ENCODE measurements around the gene C11orf24. TPM values are rescaled to one million over a fixed set of nuclear protein-coding genes. Genes with fewer than 3 reads are reported as not detected.

Gene C11orf24
- polyA plus RNA-seq, 3 donors: 9.5 to 21.8 (median 12.6) TPM

DNA sequence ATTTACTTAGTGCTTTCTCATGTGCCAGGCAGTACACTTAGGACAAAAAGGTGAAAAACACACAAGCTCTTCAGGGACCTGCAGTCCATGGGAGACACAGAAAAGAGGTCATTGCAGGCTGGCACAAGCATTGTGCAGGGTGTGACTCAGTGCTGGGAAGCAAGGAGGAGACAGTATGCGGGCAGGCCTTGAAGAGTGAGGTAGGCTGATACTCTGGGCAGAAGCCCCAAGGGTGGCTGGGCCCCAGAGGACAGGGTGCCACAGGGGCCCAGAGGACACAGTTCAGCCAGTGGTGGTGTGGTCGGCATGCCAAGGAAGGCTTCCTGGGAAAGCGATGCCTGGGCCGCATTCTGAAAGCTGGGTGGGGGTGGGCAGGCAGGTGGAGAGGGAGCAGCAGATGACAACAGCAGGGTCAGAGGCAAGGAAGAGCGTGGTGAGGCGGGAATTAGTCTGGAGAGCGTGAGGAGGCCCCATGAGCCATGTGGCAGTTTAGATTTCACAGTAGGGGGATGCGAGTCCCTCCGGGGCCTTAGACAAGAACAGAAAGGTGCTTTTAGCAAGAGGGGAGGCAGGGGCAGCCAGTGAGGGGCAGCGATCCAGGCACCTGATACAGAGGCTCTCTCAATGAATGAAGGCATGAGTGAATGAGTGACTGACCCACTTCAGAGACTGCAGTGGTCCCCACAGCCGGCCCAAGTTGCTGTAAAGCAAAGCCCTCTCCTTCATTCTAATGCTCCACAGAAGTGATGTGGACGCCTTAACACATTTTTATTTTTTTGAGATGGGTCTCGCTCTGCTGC is 6.8 kb downstream of the C11orf24 start:
- H3K4me3 Mint-ChIP-seq: no peak overlapping the region
- TF ChIP-seq, protein P1, sequence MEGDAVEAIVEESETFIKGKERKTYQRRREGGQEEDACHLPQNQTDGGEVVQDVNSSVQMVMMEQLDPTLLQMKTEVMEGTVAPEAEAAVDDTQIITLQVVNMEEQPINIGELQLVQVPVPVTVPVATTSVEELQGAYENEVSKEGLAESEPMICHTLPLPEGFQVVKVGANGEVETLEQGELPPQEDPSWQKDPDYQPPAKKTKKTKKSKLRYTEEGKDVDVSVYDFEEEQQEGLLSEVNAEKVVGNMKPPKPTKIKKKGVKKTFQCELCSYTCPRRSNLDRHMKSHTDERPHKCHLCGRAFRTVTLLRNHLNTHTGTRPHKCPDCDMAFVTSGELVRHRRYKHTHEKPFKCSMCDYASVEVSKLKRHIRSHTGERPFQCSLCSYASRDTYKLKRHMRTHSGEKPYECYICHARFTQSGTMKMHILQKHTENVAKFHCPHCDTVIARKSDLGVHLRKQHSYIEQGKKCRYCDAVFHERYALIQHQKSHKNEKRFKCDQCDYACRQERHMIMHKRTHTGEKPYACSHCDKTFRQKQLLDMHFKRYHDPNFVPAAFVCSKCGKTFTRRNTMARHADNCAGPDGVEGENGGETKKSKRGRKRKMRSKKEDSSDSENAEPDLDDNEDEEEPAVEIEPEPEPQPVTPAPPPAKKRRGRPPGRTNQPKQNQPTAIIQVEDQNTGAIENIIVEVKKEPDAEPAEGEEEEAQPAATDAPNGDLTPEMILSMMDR (IDR thresholded peaks at IDR 0.05): no peak
- intact Hi-C loops (cut with micrococcal nuclease): no loop called here
- no peaks in the 10 kb centered on the region for H3K9me3 ChIP-seq (replicated peaks in 1 of 2; ENCODE audit: control insufficient read depth in 1 of 2, insufficient read depth in 1 of 2, low read length in 2 of 2)
- H3K4me1 Mint-ChIP-seq: peaks cover 28% of the 10 kb centered on the region
- 89% methylated on average over 10 of the region's 13 CpGs for WGBS (ENCODE audit: insufficient coverage)
- H3K79me2 ChIP-seq (ENCODE audit: insufficient read depth, low read length): peaks cover 21% of the 10 kb centered on the region
- H2AFZ ChIP-seq (ENCODE audit: insufficient read depth, low read depth, low read length, poor library complexity, severe bottlenecking): no peak overlapping the region
- DNase-seq: no peak
- no peaks in the 10 kb centered on the region for H3K27me3 Mint-ChIP-seq (ENCODE audit: low read depth in 3 of 3)
- H3K27ac Mint-ChIP-seq: no peak overlapping the region
- H3K27ac ChIP-seq (ENCODE audit: low read depth in 1 of 2, low read length in 2 of 2): no peak overlapping the region
- no peak overlapping the region for H3K4me2 ChIP-seq (replicated peaks; ENCODE audit: extremely low read depth, low read length, poor library complexity, severe bottlenecking)
- H3K36me3 Mint-ChIP-seq: peaks cover 74 to 76% of the 10 kb centered on the region in 2 donors
- peaks cover 27 to 30% of the 10 kb centered on the region in 2 donors for H3K4me1 ChIP-seq (ENCODE audit: control insufficient read depth in 1 of 2, insufficient read depth in 2 of 2, low read length in 2 of 2)
- H3K9ac ChIP-seq (ENCODE audit: insufficient read depth, low read length, poor library complexity, severe bottlenecking): no peak overlapping the region
- H3K36me3 ChIP-seq (replicated peaks in 1 of 2; ENCODE audit: control insufficient read depth in 1 of 2, insufficient read depth in 2 of 2, low read length in 2 of 2): peaks cover 38 to 67% of the 10 kb centered on the region in 2 donors
- H3K4me3 ChIP-seq (replicated peaks in 1 of 3; ENCODE audit: low read depth in 2 of 3, low read length in 3 of 3): no peak overlapping the region
- peaks cover 6% of the 10 kb centered on the region for H4K20me1 ChIP-seq (ENCODE audit: insufficient read depth, low read length)
- peaks cover 0 to 5% (median 0%) of the 10 kb centered on the region in 7 donors for H3K9me3 Mint-ChIP-seq
- no peaks in the 10 kb centered on the region for H3K27me3 ChIP-seq (ENCODE audit: control insufficient read depth in 2 of 2, insufficient read depth in 2 of 2, low read length in 2 of 2)

DNA sequence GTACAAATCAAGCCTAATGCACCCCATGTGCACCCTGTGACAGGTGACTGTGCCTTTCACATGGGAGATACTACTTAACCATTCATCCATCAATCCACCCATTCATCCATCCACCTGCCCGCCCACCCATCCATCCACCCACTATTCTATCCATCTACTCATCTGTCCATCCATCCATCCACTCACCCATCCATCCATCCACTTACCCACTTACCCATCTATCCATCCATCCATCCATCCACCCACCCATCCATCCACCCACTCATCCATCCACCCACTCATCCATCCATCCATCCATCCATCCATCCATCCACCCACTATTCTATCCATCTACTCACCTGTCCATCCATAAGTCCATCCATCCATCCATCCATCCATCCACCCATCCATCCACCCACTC is 7.5 kb downstream of the C11orf24 start:
- H3K36me3 ChIP-seq (replicated peaks in 1 of 2; ENCODE audit: control insufficient read depth in 1 of 2, insufficient read depth in 2 of 2, low read length in 2 of 2): peaks cover 38 to 67% of the 10 kb centered on the region in 2 donors
- peaks cover 14% of the 10 kb centered on the region for H3K79me2 ChIP-seq (ENCODE audit: insufficient read depth, low read length)
- H3K4me2 ChIP-seq (replicated peaks; ENCODE audit: extremely low read depth, low read length, poor library complexity, severe bottlenecking): no peak overlapping the region
- TF ChIP-seq, protein P1 (IDR thresholded peaks at IDR 0.05): no peak
- H3K27ac ChIP-seq (ENCODE audit: low read depth in 1 of 2, low read length in 2 of 2): no peak overlapping the region
- Mint-ChIP-seq H3K9me3 (peaks cover 0 to 5% (median 0%) of the 10 kb centered on the region in 7 donors), H3K4me3 (no peak overlapping the region), H3K27me3 (ENCODE audit: low read depth in 3 of 3) (no peaks in the 10 kb centered on the region), H3K4me1 (peaks cover 23% of the 10 kb centered on the region), H3K36me3 (peaks cover 74% of the 10 kb centered on the region in 2 donors), H3K27ac (no peak overlapping the region)
- no peaks in the 10 kb centered on the region for H3K9me3 ChIP-seq (replicated peaks in 1 of 2; ENCODE audit: control insufficient read depth in 1 of 2, insufficient read depth in 1 of 2, low read length in 2 of 2)
- H3K4me3 ChIP-seq (replicated peaks in 1 of 3; ENCODE audit: low read depth in 2 of 3, low read length in 3 of 3): no peak overlapping the region
- 100% methylated on average over 1 of the region's 1 CpG for WGBS (ENCODE audit: insufficient coverage)
- H2AFZ ChIP-seq (ENCODE audit: insufficient read depth, low read depth, low read length, poor library complexity, severe bottlenecking): no peak overlapping the region
- peaks cover 24 to 25% of the 10 kb centered on the region in 2 donors for H3K4me1 ChIP-seq (ENCODE audit: control insufficient read depth in 1 of 2, insufficient read depth in 2 of 2, low read length in 2 of 2)
- H4K20me1 ChIP-seq (ENCODE audit: insufficient read depth, low read length): peaks cover 6% of the 10 kb centered on the region
- H3K9ac ChIP-seq (ENCODE audit: insufficient read depth, low read length, poor library complexity, severe bottlenecking): no peak overlapping the region
- DNase-seq: no peak
- intact Hi-C loops (cut with micrococcal nuclease): no loop called here
- no peaks in the 10 kb centered on the region for H3K27me3 ChIP-seq (ENCODE audit: control insufficient read depth in 2 of 2, insufficient read depth in 2 of 2, low read length in 2 of 2)

Data from CD14-positive monocyte (primary cell).